ENCODE measurements around the gene ARMC12.

DNA sequence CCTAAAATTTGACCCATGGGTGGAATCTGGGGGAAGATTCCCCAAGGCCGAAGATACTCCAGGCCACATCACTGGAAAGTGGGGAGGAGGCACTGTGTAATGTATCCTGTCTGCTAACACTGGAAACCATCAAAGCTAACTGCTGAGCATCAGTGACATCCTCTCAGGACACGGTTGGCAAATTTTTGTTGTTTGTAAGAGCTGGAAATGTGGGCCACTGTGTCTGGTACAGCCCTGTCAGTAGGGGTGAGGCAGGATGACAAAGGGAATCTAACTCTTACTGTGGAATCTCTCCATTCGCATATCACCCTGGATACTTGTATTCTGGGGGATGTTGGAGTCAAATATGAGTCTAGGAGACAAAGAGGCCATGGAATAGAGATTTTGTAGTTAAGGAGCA is 22.6 kb downstream of the ARMC12 start:
- no peak for TF ChIP-seq MBD4 (IDR thresholded peaks at IDR 0.05; ENCODE audit: borderline replicate concordance, low read length)
- TF ChIP-seq ZNF331 (CRISPR knock-in tag; IDR thresholded peaks at IDR 0.05): no peak
- TF ChIP-seq ARID2 (CRISPR knock-in tag; IDR thresholded peaks at IDR 0.05; ENCODE audit: borderline replicate concordance): no peak
- TF ChIP-seq ZNF607 (CRISPR knock-in tag; IDR thresholded peaks at IDR 0.05; ENCODE audit: borderline replicate concordance): no peak
- TF ChIP-seq NBN (conservative IDR thresholded peaks at IDR 0.05): no peak
- no peak for TF ChIP-seq PHF8 (CRISPR knock-in tag; IDR thresholded peaks at IDR 0.05)
- TF ChIP-seq, protein P1, sequence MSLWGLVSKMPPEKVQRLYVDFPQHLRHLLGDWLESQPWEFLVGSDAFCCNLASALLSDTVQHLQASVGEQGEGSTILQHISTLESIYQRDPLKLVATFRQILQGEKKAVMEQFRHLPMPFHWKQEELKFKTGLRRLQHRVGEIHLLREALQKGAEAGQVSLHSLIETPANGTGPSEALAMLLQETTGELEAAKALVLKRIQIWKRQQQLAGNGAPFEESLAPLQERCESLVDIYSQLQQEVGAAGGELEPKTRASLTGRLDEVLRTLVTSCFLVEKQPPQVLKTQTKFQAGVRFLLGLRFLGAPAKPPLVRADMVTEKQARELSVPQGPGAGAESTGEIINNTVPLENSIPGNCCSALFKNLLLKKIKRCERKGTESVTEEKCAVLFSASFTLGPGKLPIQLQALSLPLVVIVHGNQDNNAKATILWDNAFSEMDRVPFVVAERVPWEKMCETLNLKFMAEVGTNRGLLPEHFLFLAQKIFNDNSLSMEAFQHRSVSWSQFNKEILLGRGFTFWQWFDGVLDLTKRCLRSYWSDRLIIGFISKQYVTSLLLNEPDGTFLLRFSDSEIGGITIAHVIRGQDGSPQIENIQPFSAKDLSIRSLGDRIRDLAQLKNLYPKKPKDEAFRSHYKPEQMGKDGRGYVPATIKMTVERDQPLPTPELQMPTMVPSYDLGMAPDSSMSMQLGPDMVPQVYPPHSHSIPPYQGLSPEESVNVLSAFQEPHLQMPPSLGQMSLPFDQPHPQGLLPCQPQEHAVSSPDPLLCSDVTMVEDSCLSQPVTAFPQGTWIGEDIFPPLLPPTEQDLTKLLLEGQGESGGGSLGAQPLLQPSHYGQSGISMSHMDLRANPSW (CRISPR knock-in tag; IDR thresholded peaks at IDR 0.05; ENCODE audit: borderline replicate concordance): no peak
- TF ChIP-seq CHD2 (IDR thresholded peaks at IDR 0.05; ENCODE audit: low read depth, low read length): no peak
- TF ChIP-seq RXRB (CRISPR knock-in tag; IDR thresholded peaks at IDR 0.05; ENCODE audit: borderline replicate concordance): no peak
- no peak for TF ChIP-seq JUND (CRISPR knock-in tag; IDR thresholded peaks at IDR 0.05)

All from HepG2 (cell line).